Ammon's horn (tissue), 1 donor: ENCODE results near the gene FNBP1.
A peak's percentile ranks its signal among the peaks of the same experiment; 100 is the strongest.
"Not testable (repeated sequence)": the region's sequence is repeated elsewhere in the genome, so short reads cannot be mapped to it uniquely, and the experiment has no call there.

Source experiments
- DNase-seq: peaks from one replicate; pipeline ENCODE4 v3.0.0-alpha.2; 2016; ENCODE audit warnings: low spot score

FNBP1 gene

GRCh38 chr9:129991139-129991538 lies 51.9 kb downstream of the FNBP1 start:
- DNase-seq, result not testable (repeated sequence)

DNA sequence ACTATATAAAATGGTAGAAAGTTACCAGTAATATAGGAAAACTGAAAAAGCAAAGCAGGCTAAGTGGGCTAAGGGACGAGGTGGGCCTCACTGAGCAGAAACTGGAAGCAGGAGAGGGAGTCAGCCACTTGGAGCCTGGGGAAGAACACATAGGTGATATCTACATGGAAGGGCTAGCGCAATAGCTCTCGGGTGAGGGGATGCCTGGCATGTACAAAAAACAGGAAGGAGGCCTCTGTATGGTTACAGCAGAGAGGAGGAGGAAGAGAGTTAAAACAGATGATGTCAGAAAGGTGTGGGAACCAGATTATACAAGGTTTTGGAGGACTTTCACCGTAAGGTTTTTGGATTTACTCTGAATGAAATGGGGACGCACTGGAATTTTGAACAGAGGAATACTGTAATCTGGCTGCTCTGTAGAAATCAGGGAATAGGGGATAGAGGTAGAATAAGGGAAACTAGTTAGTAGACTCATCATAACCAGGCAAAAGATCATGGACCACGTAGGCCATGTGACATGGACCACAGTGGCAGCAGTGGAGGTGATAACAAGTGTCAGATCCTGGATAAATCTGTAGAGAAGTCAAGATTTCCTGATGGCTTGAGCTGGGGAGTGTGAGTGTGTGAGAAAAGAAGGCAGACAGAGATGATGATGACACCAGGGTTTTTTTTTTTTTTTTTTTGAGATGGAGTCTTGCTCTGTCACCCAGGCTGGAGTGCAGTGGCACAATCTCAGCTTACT lies 52.5 kb downstream of the FNBP1 start:
- DNase-seq, result no peak

DNA sequence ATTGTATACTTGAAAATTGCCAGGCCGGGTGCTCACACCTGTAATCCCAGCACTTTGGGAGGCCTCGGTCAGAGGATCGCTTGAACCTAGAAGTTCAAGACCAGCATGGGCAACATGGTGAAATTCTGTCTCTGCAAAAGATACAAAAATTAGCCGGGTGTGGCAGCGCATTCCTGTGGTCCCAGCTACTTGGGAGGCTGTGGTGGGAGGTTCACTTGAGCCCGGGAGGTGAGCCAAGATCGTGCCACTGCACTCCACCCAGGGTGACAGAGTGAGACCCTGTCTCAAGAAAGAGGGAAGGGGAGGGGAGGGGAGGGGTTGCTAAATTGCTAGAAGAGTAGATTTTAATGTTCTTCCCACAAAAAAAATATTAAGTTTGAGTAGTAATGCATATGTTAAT lies 53.2 kb downstream of the FNBP1 start:
- DNase-seq, result no peak

DNA sequence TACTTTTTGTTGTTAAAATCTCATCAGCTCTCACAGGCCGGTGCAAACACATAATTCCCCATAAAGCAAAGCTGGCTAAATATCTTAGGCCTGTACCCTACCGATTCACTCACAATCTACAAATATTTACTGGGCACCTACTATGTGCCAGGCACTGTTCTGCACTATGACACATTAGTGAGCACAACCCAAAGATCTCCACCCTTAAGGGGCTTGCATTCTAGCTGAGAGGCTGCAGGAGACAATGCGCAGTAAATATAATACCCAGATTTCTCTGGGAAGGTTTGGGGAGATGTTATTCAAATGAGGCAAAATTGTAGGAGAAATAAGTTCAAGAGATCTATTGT lies 53.7 kb downstream of the FNBP1 start:
- DNase-seq, result no peak

DNA sequence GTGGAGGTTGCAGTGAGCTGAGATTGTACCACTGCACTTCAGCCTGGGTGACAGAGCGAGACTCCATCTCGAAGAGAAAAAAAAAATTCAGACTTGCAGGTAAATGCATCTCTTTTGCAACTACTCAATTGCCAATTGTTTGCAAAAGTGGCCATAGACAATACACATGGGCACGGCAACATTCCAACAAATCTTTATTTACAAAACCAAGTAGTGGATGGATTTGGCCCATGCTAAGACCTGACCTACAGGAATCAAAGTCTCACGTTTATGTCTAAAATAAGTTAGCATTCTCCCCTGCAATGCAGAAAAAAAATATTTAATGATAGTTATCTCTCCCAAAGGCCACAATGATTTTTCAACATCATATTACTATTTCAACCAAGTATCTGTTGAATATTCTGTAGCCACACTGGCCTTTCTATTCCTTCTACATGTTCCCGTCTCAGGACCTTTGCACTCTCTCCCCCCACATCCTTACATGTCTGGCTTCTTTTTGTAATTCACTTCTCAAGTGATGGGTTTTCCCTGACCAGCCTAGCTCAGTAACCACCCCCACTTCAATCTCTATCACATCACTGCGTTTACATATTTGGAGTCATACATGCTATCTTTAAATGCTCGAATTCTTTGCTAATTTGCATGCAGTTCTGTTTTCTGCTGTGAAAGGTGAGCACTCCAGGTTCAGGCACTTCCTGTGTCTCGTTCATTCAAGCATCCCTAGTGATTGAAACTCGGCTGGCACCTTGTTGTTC lies 54.2 kb downstream of the FNBP1 start:
- no peak for DNase-seq

- no peak for DNase-seq
Observed at GRCh38 chr9:129987941-129988340, 55.0 kb downstream of the FNBP1 start.

- DNase-seq, result no peak
Observed at GRCh38 chr9:129987047-129987446, 55.9 kb downstream of the FNBP1 start.

DNA sequence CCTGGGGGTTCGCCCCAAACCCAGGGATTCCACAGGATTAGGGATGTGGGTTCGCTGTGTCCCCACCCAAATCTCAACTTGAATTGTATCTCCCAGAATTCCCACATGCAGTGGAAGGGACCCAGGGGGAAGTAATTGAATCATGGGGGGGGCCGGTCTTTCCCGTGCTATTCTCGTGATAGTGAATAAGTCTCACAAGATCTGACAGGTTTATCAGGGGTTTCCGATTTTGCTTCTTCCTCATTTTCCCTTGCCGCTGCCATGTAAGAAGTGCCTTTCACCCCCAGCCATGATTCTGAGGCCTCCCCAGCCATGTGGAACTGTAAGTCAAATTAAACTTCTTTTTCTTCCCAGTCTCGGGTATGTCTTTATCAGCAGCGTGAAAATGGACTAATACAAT lies 58.4 kb downstream of the FNBP1 start:
- not testable (repeated sequence) for DNase-seq

- no peak for DNase-seq
Observed at GRCh38 chr9:129983891-129984290, 59.1 kb downstream of the FNBP1 start.

DNA sequence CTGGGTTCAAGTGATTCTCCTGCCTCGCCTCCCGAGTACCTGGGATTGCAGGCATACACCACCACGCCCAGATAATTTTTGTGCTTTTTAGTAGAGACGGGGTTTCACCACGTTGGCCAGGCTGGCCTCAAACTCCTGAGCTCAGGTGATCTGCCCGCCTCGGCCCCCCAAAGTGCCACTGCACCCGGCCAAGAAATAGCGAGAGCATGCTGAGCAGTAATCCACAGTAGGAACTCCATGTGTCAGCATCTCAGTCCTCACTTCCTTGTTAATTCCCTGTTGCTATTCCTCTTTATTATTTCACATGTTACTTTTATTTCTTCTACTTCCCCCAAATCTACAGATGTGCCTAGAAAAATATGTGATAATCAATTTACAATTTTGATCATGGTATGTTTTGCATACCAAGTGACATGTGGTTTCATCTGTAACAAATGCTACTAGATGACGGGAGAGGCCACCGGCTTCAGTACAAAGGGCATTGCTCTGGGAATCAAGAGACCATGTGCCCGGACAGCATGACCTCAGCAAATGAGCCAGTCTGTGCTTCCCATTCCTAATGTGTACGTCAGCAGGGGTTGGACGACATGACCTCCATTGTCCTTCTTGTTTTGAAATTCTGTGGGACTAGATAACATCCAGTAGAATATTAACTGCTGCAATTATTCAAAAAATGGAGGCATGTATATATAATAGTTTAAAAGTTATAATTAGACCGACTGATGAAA lies 61.6 kb downstream of the FNBP1 start:
- peak; percentile 83 for DNase-seq

DNA sequence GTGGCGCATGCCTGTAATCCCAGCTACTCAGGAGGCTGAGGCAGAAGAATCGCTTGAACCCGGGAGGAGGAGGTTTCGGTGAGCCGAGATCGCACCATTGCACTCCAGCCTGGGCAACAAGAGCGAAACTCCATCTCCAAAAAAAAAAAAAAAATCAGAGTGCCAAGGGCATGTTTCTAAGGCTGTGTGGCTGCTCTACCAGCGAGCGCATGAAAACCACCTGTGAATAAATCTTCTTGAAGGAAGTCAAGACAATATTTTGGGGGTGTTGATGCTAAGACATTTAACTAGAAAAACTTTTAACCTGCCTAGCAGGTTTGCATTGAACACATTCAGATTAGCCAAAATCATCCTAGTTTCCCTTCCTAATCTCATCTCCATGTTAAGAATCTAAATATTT lies 62.8 kb downstream of the FNBP1 start:
- not testable (repeated sequence) for DNase-seq

- DNase-seq, result no peak
Observed at GRCh38 chr9:129979071-129979745, 63.8 kb downstream of the FNBP1 start.

DNA sequence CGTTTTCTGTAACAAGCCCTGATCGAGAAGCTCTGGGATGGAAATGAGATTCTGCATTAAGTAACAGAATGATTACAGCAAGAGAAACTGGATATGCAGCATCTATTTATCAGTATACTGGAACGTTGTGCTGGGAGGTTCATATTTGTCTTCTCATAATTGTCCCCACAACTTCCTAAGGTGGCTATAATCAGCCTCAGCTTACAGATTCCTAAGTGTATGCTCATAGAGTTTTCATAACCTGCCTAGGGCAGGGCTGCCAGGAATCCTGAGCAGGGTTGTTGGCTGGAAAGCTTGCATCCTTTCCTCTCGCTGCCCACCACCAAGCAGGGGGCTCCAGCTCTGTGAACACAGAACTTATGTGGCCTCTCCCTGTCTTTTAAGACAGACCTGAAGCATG lies 70.2 kb downstream of the FNBP1 start:
- no peak for DNase-seq

DNA sequence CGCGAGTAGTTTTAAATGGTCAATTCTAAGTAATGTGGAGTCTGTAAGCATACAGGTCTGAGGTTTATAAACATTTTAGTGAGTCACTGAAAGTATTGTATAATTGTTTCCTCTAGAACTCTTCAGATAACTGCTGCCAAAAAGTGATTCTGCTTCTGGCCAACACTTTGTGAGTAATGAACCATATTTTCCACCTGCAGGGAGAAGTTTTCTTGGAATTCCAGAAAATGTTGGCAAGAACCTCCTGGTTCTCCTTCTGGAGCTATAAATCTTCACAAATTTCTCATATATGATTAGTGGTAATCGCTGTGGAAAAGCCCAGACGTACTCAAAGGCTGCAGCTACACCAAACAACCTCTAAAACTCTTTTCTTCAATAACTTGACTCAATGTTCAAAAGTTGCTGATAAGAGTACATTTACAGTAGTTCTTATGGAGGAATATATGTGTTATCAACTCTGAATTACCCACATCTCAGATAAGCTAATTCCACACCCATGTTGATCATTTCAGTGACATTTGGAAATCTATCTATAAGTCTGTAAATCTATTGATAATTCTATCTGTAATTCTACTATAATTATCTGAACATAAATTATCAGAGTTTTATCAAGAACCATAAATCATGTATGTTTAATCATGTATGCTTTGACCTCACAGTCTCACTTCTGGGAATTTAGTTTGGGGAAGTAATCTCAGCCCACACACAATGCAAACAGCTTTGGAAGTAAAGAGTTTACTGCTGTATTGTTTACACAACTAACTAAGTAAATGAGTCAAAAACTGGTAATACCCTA lies 74.1 kb downstream of the FNBP1 start:
- no peak for DNase-seq

DNA sequence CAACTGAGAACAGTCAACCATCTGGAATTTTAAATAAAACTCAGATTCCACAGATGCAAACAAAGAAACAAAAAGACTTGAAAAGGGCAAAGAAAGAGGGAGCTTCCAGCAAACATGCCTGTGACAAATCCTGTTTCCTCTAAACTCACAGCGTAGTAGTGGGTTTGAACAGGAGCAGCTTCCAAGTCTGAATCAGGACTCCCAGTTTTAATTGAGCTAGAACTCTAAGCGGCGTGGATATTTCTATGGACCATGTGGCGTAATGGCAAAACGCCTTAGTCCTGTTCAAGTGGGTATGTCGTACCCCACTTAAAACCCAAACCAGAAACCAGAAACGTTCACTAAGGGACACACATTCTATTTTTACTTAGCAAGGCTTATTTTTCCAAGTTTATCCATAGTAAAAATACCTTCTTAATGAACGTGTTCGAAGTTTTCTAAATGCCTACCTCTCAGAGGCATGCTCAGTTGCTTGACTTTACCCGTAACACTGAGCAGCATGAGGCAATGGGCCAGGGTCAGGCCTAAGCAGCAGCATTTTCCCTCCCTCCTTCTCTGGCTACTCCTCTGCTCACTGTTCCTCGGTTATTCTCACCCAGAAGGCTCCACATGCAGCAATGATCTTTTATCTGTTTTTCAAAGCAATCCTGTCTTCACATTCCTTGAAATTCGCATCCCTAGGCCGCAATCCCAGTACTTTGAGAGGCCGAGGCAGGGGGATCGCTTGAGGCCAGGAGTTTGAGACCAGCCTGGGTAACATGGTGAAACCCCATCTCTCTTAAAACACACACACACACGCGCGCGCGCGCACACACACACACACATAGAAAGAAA lies 77.9 kb downstream of the FNBP1 start:
- DNase-seq, result peak; percentile 34

DNA sequence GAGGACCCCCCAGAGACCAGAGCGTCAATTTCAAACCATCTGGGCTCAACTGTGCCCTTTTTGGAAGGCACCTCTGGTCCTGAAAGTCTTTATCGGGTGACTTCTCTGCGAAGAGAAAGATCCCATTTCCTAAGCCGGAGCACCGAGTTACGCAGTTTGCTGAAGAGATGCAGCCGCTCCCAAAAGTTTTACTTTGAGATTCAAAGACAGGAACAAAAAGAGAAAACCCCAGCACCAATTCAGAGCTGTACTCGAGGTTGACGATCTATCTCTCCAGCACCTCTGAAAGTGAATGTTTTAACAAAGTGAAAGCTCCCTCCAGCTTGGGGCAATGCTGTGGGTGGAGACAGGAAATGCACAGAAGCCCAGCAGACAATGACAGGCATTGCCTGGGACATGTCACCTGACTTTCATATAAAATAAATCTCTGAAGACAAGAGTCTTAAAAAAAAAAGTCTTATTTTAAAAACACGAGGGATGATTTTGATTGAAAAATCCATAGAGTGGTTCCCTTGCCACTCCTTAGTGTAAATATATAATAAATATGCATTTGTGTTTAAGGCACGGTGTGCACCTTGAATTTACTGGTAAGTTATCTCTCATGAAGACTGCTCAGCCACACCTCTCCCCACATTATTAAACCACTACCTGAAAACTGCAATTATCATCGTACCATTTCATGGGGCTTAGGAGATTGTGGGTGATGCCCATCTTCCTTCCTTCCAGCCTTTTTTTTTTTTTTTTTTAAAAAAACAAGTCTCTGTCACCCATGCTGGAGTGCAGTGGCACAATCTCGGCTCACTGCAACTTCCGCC lies 79.9 kb downstream of the FNBP1 start:
- DNase-seq, result peak; percentile 66

DNA sequence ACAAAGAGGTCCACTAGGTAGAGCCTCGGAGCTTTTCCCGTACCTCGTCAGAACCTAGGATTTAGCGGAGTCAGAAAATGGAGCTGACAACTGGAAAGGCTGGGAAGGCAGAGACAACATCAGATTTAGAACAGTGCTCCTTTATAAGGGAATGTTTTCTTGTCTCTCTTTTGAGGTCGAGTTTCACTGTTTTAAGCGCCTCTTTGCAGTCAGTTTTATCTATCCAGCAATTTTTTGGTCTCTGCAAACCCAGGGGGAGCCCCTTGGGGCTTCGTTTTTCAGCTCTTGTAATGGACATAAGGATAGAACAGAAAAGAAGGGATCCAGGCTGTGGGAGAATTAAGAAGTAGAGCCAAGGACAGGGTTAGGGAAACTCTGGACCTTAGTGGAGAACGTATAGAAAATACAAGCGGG lies 80.5 kb downstream of the FNBP1 start:
- no peak for DNase-seq

DNA sequence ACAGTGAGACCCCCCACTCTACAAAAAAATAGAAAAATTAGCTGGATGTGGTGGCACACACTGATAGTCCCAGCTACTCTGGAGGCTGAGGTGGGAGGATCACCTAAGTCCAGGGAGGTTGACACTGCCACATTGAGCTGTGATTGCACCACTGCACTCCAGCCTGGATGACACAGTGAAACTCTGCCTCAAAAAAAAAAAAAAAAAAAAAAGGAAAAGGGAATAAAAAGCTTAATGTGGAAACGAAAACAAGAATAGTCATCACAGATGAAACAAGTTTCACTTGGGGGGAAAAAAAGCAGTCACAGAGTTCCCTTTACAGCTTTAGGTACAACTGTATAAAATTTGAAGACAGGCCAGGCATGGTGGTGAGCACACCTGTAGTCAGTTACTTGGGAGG lies 84.2 kb downstream of the FNBP1 start:
- no peak for DNase-seq

DNA sequence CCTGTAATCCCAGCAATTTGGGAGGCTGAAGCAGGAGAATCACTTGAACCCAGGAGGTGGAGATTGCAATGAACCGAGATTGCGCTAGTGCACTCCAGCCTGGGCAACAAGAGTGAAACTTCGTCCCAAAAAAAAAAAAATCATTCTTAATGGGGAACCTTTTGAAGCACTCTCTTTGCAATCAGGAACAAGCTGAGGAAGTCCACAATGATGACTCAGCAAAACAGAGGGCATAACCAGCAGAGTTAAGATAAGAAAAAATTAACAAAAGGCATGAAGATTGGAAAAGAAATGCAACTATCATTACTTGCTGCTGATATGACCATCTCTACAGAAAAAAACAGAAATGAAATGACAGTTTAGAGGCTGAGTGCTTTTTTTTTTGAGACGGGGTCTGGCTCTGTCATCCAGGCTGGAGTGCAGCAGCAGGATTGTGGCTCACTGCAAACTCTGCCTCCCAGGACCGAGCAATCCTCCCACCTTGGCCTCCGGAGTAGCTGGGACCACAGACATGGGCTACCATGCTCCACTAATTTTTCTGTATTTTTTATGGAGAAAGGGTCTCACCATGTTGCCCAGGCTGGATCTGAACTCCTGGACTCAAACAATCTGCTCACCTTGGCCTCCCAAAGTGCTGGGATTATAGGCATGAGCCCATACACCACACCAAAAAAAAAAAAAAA lies 88.0 kb downstream of the FNBP1 start:
- DNase-seq, result peak; percentile 43
